CD4-positive, alpha-beta T cell treated with Interleukin-10 for 1 hour (primary cell): ENCODE data around the gene QSOX2.
A peak's percentile ranks its signal among the peaks of the same experiment; 100 is the strongest.

ENCODE experiments used
- DNase-seq: peaks from one replicate; pipeline ENCODE4 v3.0.0-alpha.2; 2020

The QSOX2 gene, protein sequence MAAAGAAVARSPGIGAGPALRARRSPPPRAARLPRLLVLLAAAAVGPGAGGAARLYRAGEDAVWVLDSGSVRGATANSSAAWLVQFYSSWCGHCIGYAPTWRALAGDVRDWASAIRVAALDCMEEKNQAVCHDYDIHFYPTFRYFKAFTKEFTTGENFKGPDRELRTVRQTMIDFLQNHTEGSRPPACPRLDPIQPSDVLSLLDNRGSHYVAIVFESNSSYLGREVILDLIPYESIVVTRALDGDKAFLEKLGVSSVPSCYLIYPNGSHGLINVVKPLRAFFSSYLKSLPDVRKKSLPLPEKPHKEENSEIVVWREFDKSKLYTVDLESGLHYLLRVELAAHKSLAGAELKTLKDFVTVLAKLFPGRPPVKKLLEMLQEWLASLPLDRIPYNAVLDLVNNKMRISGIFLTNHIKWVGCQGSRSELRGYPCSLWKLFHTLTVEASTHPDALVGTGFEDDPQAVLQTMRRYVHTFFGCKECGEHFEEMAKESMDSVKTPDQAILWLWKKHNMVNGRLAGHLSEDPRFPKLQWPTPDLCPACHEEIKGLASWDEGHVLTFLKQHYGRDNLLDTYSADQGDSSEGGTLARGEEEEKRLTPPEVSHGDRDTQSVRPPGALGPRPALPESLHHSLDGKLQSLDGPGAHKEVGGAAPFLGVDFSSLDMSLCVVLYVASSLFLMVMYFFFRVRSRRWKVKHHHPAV

DNA sequence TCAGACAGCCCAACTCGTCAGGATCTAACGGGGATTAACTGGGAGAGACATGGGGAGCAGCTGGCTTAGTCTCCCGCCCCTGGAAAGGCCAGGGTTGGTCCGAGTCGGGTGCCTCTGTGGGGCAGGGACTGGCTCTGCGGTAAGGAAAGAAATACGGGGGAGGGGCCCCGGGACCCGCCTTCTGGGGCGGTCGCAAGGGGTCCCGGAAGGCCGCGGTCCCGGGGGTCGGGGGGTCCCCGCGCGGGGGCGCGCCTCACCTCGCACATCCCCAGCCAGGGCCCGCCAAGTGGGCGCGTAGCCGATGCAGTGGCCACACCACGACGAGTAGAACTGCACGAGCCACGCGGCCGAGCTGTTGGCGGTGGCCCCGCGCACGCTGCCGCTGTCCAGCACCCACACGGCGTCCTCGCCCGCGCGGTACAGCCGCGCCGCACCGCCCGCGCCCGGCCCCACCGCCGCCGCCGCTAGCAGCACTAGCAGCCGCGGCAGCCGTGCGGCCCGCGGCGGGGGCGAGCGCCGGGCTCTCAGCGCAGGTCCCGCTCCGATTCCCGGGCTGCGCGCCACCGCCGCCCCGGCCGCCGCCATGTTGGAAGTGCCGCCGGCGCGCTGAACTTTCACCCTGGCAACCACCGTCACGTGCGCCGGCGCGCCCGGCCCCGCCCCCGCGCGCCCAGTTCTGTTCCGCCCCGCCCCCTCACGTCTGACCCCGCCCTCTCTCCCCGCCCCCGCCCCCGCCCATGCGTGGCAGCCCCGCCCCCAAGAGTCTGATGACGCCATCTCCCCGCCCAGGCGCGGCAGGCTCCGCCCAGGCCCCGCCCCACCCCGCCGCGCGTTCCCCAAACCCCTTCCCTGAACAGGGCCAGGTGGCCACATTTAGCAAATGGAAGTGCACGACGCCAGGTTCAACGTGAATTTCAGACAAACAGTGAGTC is at the start of gene QSOX2:
TSS of gene QSOX2 (minus strand) at position 594 of the 932 bp plus-strand sequence. CDS start at position 585, 9 bp downstream.
- DNase-seq = peak; percentile 87

DNA sequence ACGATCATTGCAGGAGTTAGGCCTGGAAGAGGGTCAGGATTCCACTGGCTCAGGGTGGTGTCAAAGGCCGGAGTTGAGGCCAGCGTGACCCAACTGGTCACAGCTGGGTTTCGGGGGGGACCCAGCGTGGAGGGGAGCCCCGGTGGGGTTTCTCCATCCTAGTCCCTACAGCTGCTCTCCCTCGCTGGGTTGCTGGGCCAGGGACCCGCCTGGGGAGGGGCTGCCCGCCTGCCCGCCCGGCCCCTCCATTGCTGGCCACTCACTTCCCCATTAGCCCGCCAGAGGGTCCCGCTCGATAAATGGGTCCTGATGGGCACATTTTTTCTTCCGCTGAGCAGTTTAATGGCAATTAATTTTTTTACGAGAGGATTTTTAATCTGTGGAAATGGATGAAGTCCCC is 49.4 kb upstream of the QSOX2 start:
- DNase-seq = no peak

DNA sequence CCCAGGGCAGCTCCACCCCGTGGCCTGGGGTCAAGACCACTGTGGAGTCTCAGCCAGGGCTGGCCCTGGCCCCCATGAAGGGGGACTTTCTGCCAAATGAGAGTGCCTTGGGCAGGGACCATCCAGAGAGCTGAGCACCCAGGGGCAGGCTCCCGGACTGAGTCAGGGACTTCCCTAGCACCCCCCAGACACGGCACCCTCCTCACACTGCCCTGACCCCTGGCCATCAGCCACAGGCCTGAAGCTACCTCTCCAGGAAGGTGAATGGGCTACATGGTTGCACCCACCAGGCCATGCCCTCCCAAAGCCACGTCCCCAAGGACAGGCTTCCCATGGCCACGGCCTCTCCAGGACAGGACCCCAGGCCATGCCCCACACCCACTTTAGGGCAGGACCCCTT is 48.8 kb upstream of the QSOX2 start:
- no peak for DNase-seq

DNA sequence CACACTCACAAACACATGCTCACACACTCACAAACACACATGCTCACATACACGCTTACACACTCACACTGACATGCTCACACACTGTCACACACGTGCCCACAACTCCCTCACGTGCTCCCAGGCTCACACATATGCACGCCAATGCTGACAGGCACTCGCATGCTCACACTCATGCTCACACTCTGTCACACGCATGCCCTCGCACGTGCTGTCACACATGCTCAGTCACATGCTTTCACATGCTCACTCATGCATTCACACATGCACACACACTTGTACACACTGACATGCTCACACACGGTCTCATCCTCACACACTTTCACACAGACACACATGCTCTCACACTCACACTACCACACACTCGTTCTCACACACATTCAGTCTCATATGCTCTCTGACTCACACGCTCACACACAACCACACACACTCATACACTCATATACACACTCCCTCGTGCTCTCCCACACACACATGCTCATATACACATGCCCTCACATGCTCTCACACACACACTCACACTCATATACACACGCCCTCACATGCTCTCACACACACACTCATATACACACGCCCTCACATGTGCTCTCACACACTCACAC is 48.0 kb upstream of the QSOX2 start:
- no peak for DNase-seq

DNA sequence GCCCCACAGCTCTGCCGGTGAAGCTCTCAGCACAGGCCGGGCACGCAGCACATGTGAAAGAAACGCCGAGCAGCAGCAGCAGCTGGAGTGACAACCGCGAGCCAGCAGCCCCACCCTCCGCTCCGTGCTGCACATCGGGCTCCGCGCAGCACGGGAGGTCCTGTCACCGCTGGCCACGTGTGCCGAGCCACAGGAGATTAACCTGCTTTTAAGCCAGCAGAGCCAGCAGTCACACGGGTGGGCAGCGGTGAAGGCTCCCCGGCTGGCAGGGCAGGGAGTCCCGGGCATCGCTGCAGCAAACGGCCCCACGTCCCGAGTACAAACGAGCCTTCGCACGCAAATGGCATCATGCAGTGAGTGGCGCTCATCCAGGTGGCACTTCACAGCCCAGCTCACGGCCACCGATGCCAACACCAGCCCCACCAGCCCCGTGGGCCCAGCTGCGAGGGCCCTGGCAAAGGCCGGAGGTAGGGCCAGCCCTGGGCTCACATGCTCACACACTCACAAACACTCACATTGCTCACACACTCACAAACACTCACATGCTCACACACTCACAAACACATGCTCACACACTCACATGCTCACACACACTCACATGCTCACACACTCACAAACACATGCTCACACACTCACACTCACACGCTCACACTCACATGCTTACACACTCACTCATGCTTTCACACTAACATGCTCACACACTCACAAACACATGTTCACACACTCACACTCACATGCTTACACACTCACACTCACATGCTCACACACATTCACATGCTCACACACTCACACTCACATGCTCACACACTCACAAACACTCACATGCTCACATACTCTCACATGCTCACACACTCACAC is 47.2 kb upstream of the QSOX2 start:
- DNase-seq = no peak

DNA sequence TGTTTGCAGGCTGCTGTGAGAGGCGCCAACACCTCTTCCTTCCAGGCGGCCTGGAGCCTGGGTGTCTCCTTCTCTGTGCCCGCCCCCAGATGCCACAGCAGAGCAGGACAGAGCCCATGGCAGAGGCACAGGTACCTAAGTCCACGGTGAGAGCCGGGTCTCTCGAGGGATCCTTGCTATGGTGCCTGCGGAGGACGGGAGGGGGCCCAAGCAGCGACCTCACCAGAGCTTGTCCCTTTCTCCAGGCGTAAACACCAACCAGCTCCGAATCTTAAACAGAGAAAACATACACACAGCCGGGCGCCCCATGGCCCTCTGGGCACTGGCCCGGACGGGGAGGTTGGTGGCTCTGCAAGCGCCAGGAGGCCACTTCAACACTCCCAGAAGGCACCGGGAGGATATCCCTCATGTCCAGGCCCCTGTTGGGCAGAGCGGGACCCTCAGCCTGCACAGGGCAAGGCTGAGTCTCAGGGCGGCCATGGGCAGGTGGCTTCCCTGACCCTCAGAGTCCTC is 46.5 kb upstream of the QSOX2 start:
- no peak for DNase-seq

DNA sequence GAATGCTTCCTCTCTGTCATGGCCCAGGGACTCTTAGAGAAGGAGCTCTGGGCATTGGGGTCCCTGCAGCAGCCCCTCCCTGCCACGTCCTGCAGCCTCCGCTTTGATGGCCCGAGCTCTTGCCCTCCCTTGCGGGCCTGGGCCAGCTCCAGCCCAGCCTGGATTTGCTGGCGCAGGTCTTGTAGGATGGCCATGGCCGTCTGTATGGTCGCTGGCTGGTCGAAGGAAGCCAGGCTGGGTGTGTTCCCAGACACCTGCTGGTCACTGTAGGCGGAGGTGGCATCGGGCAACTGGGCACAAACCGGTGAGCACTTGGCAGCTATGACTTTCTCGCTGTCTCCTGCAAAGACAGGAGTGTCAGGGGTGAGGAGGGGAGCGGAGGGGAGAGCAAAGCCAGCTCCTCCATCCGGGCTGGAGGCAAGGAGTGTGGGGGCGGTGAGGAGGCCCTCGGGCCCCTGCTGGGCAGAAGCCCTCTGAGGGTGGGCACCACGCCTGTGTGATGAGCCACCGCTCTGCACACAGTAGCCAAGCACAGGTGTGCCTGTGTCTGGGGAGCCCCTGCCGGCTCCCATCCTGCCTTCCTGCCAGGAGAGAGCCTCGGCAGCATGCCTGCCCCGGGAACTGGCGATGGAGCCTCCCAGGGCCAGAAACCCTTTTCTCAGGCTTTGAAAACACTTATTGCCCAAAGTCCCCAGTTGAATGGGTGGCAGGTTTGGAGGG is 45.9 kb upstream of the QSOX2 start:
- DNase-seq = no peak

DNA sequence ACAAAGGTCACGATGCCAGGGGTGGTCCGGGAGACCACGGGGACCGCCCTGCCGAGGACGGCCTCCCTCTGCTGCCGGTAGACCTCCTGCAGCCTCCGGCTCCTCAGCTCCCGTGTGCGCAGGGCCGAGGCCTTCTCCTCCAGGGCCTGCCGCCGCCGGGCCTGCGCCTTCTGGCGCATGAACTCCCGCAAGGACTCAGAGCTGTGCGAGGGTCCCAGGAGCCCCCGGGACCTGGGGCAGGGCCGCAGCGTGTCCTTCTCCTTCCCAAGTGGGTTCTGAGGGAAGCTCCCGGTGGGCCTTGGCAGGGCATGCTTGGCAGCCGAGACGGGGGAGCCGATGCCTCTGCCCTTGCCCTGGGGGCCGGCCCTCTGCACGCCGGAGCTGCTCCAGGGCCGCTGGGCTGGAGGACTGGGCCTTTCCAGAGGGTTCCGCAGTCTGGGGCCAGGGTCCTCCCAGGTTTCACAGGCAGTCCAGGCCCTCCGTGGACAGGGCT is 44.9 kb upstream of the QSOX2 start:
- no peak for DNase-seq

DNA sequence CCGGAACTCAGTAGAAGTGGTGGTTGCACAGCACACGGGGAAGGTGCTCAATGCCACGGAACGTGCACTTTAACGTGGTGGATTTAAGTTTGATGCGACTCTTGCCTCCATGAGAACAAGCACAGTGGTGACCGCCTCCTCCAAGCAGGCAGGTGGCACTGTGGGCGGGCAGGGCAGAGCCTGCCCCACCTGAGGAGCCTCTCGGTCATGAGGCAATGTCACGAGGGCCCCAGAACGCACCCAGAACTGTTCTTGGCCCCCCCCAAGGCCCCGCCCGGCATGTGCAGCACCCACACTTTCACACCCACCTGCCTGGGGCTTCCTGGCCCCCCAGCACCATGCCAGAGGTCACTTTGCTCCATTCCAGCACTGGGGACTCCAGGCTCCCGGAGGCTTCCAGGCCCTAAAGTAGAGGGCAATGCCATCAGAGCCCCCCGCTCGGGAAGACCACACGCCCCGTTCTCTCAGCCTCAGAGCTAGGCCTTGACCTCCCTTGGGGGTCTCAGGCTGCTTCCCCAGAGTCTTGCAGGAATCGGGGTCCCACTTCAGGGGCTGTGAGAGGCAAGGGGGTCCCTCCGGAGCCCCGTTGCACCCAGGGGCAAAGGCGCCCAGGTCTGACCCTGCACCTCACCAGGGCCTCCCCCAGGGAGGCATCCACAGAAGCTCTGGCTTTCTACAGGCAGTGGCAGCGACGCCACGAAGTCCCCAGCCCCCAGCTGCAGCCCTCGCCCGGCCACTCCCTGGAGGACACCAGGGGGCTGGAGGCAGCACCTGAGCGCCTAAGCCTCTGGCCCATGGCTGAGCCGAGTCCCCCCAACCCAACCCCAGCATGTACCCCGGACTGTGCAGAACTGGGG is 44.3 kb upstream of the QSOX2 start:
- DNase-seq = no peak

DNA sequence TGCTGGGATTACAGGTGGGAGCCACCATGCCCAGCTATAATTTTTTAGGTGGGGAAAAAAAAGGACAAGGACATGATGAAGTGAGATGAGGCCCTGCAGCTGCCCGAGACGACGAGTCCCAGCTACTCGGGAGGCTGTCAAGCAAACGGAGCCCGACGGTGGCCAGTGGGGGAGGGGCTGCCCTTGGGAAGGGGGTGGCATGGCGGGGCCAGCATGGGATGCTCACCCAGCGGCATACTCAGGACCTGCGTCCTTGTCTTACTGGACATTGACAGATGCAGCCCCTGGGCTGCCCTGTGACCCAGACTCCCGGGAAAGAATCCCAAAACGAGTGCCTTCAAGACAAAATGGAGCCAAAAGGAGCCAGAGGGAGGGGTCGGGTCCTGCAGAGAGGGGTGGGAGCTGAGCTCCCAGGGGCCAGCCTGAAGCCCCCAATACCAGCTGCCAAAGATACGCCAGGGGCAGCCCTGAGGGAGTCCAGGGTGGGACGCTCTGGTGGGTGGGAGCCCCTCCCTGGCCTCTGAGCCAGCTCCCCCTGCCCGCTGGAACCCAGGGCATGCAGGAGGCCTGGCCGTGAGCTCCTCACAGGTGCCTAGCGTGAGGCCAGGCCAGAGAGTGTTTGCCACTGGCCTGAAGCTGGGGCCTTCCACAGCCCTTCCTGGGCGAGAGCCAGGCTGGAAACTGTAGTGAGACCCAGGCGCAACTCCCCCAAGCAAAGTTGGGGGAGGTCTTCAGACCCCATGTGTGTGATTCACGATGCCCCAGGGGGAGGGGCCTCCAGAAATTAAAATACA is 42.5 kb upstream of the QSOX2 start:
- DNase-seq = no peak

DNA sequence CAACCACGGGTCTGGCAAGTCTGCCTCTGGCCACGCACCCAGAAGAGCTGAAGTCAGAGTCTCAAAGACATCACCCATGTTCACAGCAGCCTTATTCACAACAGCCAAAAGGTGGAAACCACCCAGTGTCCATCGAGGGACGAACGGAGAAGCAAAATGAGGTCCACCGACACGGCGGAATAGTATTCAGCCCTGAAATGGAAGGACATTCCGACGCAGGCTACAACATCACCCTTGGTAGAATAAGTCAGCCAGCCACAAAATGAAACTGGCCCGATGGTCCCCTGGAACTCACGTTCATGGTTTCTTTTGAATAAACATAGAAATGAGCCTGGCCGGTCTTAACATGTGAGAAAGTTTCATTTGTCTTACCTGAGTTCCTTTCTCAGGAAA is 41.4 kb upstream of the QSOX2 start:
- no peak for DNase-seq

DNA sequence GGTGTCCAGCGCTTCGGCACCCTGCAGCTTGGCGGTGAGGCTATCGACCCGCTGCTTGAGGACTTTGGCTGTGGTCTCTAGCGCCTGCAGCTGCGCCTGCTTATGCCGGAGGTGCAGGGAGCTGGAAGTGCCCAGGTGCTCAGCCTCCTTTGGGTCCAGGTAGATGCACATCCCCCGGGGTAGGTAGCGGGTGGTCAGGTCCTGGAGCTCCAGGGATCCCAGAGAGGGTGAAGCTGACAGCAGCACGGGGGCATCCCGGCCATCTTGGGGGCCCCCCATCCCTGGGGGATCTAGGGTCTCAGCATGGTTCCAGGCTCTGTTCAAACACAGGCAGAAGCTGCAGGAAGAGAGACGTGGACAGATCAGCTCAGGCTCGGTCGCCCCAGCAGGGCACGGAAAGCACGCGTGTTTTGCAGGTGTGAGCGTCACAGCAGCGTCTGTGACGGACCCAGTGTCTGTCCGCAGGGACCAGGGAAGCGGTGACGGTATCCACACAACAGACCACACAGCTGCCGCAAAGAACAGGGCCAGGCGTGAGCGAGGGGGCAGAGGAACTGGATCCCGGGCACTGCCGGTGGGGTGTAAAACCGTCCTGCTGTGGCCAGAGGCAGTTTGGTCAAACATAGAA is 40.9 kb upstream of the QSOX2 start:
- DNase-seq = no peak

DNA sequence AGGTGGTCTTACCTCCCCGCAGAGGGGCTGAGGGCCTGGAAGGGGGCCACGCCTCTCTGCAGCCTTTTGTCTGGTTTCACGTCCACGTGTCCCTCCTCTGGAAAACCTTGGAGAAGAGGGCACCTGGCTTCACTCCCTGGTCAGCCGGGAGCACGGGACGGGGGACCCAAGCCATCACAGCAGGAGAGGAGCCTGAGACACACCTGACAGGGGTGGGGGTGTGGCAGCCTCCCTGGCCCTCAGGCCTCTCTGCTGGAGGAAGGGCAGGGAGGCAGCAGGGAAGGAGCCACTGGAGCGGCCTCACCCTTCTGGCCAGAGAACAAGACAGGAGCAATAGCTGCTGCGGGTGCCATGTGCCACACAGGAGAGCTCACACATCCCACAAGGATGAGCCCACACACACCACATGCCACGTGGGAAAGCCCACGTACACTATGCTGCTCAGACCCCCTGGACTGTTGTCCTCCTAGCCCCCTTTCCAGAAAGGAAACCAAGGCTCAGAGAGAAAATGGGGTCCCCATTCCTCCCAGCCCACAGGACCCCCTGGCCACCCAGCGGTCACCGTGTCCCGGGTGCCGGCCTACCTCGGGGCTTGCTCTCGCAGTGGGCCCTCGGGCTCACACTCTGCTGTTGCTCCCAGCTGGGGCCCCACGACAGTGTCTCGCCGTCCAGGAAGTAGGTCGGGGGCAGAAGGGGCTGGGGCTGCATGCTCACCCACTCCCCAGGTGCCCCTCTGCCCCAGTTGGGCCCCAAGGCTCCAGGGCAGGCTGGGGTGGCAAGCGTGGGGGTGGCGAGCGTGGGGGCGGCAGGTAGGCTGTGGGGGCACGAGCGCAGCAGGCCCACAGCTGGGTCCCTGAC is 40.1 kb upstream of the QSOX2 start:
- DNase-seq = no peak

DNA sequence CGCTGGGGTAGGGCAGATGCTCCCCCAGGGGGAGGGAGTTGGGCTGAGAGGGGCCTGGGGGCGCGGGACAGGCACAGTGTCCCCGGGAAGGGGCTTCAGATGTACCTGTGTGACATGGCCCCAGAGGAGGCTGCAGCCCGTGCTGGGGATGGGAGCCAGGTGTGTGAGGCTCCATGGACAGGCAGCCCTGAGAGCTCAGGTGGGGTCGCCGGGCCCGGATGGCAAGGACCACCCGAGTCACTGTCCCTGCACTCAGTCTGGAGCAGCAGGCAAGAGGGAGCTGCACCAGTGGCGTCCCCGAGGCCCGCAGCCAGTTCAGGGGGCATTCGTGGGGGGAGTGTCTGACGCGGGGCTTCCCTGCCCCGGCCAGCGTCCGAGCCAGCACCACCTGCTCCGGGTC is 39.3 kb upstream of the QSOX2 start:
- DNase-seq = no peak

DNA sequence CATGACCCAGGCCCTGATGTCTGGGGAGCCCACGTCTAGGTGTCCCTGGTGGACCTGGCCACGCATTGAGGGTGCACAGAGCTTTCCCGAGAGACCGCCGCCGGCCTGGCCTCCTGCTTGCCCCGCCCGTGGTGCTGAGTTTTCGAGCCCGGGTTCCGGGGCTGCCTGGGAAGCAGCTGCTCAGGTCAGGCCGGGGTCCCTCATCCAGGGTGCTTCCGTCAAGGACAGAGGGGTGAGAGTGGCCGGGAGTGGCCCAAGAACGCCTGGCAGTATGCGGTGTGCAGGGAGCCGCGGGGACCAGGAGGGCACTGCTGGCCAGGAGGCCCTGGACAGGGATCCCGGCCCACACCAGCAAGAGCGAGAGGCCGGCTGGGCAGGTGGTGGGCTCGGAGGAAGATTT is 38.7 kb upstream of the QSOX2 start:
- DNase-seq = no peak

DNA sequence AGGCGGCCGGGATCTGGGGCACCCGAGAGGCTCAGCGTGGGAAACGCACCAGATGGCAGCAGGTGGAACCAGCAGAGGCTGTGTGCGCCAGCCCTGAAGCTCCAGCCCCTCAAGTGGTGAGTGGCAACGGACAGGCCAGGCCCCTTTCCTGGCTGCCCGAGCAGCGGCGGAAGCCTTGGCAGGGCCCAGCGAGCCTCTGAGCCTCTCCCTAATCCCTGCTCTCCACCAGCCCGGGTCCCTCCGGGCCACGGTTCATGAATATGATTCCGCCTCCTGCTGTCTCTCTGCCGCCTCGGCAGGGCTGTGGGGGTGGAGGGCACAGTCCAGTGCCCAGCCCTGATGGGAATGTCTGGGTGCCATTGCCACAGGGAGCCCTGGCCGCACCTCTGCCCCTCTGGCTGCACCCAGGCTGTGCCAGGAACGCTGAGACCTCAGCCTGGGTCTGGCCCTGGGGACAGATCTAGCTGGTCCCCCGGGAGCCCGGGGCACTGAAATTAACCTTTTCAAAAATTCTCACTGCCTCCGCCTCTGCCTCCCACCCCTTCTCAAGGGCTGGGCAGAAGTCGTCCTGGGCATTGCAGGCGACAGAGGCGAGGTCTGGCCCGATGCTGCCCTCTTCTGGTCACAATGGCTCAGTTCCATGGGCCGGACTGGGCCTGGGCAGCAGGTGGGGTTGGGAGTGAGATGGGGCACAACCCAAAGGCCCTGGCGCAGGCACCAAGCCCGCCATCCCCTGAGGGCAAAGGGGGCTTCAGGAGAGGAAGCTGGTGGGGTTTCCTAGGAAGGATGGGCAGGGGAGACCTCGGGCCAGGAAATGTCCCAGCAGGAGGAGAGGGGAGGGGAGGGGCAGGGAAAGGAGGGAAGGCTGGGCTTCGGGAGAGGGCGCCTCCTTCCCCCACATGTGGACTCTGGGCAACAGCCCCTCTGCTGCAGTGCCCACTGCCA is 38.0 kb upstream of the QSOX2 start:
- DNase-seq = peak; percentile 76
